ENCODE results near the gene HGFAC. TPM values are rescaled to one million over a fixed set of nuclear protein-coding genes. Genes with fewer than 3 reads are reported as not detected.

The HGFAC gene
- total and polyA plus RNA-seq, 8 donors: 0.50 to 3.4 (median 1.2) TPM; not detected in 5

GRCh38 chr4:3463556-3464348 lies 22.0 kb downstream of the HGFAC start:
- Histone ChIP-seq H3K4me1 (peaks cover 8 to 40% (median 36%) of the 10 kb centered on the region in 4 donors), H3K27ac (peak overlapping the region in 3 of 5 donors; percentile 71 to 76 (median 73)), H3K27me3 (peaks cover 0 to 42% (median 11%) of the 10 kb centered on the region in 3 donors), H3K36me3 (no peaks in the 10 kb centered on the region), H3K4me3 (peak overlapping the region; percentile 58 to 63 (median 62)), H3K9me3 (no peaks in the 10 kb centered on the region)
- intact Hi-C loops (cut with DNase I; ENCODE audit: low total_unique reads): no loop called here
- no peak for DNase-seq
- 28 to 46% (median 37%) methylated on average over 23 to 42 of the region's 43 CpGs for WGBS, 5 donors
- TF ChIP-seq, protein P1, sequence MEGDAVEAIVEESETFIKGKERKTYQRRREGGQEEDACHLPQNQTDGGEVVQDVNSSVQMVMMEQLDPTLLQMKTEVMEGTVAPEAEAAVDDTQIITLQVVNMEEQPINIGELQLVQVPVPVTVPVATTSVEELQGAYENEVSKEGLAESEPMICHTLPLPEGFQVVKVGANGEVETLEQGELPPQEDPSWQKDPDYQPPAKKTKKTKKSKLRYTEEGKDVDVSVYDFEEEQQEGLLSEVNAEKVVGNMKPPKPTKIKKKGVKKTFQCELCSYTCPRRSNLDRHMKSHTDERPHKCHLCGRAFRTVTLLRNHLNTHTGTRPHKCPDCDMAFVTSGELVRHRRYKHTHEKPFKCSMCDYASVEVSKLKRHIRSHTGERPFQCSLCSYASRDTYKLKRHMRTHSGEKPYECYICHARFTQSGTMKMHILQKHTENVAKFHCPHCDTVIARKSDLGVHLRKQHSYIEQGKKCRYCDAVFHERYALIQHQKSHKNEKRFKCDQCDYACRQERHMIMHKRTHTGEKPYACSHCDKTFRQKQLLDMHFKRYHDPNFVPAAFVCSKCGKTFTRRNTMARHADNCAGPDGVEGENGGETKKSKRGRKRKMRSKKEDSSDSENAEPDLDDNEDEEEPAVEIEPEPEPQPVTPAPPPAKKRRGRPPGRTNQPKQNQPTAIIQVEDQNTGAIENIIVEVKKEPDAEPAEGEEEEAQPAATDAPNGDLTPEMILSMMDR (IDR thresholded peaks at IDR 0.05): no peak
- no peak for TF ChIP-seq POLR2AphosphoS5 (IDR thresholded peaks at IDR 0.05)
- TF ChIP-seq EP300 (IDR thresholded peaks at IDR 0.05): no peak
- no peak for TF ChIP-seq POLR2A (IDR thresholded peaks at IDR 0.05)

- peak overlapping the region in 3 of 4 donors; percentile 62 to 63 (median 62) for H3K4me3 ChIP-seq
- no peaks in the 10 kb centered on the region for H3K9me3 ChIP-seq
- 82 to 88% (median 85%) methylated on average over 15 of the region's 15 CpGs for WGBS, 5 donors
- no peak for DNase-seq
- H3K4me1 ChIP-seq: peaks cover 12 to 45% (median 41%) of the 10 kb centered on the region in 4 donors
- peaks cover 0 to 42% (median 11%) of the 10 kb centered on the region in 3 donors for H3K27me3 ChIP-seq
- TF ChIP-seq EP300 (IDR thresholded peaks at IDR 0.05) (no peak), POLR2A (IDR thresholded peaks at IDR 0.05) (no peak), POLR2AphosphoS5 (IDR thresholded peaks at IDR 0.05) (no peak)
- TF ChIP-seq, protein P1 (IDR thresholded peaks at IDR 0.05): no peak
- H3K27ac ChIP-seq: no peak overlapping the region
- intact Hi-C loops (cut with DNase I; ENCODE audit: low total_unique reads): no loop called here
- no peaks in the 10 kb centered on the region for H3K36me3 ChIP-seq
Measured at GRCh38 chr4:3464349-3464905, 22.7 kb downstream of the HGFAC start.

DNA sequence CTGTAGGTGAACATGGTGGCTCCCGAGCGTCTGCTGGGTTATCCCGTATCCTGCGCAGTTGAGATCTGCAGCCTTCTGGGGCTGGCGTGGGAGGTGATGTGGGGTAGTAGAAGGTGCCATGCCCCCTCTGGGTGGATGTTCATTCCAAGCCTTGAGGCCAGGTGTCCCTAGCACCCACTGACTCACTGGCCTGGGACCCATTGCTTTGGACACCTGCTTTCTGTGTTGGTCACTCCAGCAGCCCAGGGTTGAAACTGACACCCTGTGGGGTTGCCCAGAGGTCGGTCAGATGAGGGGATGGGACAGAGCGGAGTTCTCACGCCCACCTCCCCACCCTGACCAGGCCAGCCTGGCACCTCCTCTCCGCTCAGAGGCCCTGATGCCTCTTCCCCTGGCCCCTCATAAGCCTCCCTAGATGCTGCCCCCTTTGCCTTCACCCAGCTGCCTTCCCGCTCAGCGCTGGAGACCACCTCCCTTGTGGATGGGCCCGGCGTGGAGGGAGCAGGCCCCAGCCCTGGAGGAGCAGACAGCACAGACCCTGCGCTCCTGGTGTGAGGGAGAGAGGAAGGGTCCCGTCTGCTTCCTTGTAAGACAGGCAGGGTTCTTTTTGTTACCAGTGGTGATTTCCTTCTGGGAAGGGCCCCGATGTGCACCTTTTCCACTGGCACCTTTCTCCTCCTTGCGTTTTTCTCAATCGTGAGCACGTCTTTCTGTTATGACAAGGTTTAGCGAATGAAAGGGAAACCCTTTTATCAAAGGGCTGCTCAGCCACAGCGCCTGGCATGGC lies 23.3 kb downstream of the HGFAC start:
- Histone ChIP-seq H3K36me3 (no peaks in the 10 kb centered on the region), H3K4me1 (peaks cover 12 to 52% (median 47%) of the 10 kb centered on the region in 4 donors), H3K9me3 (no peaks in the 10 kb centered on the region), H3K27me3 (peaks cover 0 to 42% (median 11%) of the 10 kb centered on the region in 3 donors), H3K27ac (no peak overlapping the region), H3K4me3 (no peak overlapping the region)
- intact Hi-C loops (cut with DNase I; ENCODE audit: low total_unique reads): no loop called here
- DNase-seq: no peak
- WGBS, 5 donors: 84 to 91% (median 87%) methylated on average over 21 of the region's 21 CpGs
- TF ChIP-seq, protein P1 (IDR thresholded peaks at IDR 0.05): no peak
- TF ChIP-seq POLR2A (IDR thresholded peaks at IDR 0.05) (no peak), EP300 (IDR thresholded peaks at IDR 0.05) (no peak), POLR2AphosphoS5 (IDR thresholded peaks at IDR 0.05) (no peak)
